Prostate gland (tissue), 2 donors: ENCODE measurements around the gene HDAC2. TPM values are rescaled to one million over a fixed set of nuclear protein-coding genes. Genes with fewer than 3 reads are reported as not detected.

Experiments used
- DNase-seq: peaks from one replicate; pipeline ENCODE4 v3.0.0-alpha.2; 2019; ENCODE audit warnings: low spot score
- H3K27ac ChIP-seq, 2 donors: fragments of 200-600 bp; sonication (generic); 2 replicates each; pipeline ENCODE4 v1.5.1; 2017 to 2019
- H3K27me3 ChIP-seq: fragments of 200-600 bp; sonication (generic); replicated peaks from 2 replicates; pipeline ENCODE4 v1.5.1; 2019; ENCODE audit not compliant: insufficient read depth
- H3K36me3 ChIP-seq, 2 donors: fragments of 200-600 bp; sonication (generic); 1 replicate in 1 of 2; 2 replicates in 1 of 2; pipeline versions ENCODE4 v1.5.1 to v1.8.1; 2017 to 2019
- H3K4me1 ChIP-seq: fragments of 200-600 bp; sonication (generic); replicated peaks from 2 replicates; pipeline ENCODE4 v1.5.1; 2019
- H3K4me3 ChIP-seq, 2 donors: fragments of 200-600 bp; sonication (generic); 2 replicates each; pipeline ENCODE4 v1.5.1; 2017 to 2019
- H3K9me3 ChIP-seq: fragments of 200-600 bp; sonication (generic); 2 replicates; pipeline ENCODE4 v1.5.1; 2017
- CTCF ChIP-seq, 4 experiments: fragments of 200-600 bp in 2 of 4; fragments of 450-650 bp in 2 of 4; sonication (generic) in 2 of 4; IDR thresholded peaks; 1 replicate in 3 of 4; 2 replicates in 1 of 4; pipeline ENCODE4 v1.5.1; 2016 to 2019; ENCODE audit warnings: antibody characterized with exemption in 4 of 4, mild to moderate bottlenecking in 2 of 4, moderate library complexity in 2 of 4
- POLR2A ChIP-seq: fragments of 450-650 bp; IDR thresholded peaks from one replicate; pipeline ENCODE4 v1.6.1; 2016; ENCODE audit warnings: antibody characterized with exemption, mild to moderate bottlenecking
- POLR2AphosphoS5 ChIP-seq: sonication (generic); formaldehyde crosslinking; IDR thresholded peaks from one replicate; pipeline ENCODE4 v1.6.1; 2017; ENCODE audit warnings: antibody characterized with exemption
- WGBS: methylation state at CpG from one replicate; pipeline ENCODE4 v1.1.5; 2018; 5-methylcytosine and 5-hydroxymethylcytosine counted together
- intact Hi-C: fragments of 100-400 bp; cut with DNase I; formaldehyde crosslinking; loops from one replicate; pipeline ENCODE4 v1.14.2; 2022
- total RNA-seq, 2 donors: library from RNA; depleted of rRNA; stranded (reverse); fragments of >200 nt; gene quantifications; one replicate each; pipeline ENCODE4 v1.1.0, GENCODE V29; 2016

HDAC2 gene
- total RNA-seq, 2 donors from 2014 or later = 39.6 to 86.0 TPM

GRCh38 chr6:113999284-113999683 lies 28.3 kb upstream of the HDAC2 start:
- no peaks in the 10 kb centered on the region for H3K36me3 ChIP-seq
- 90% methylated on average over 2 of the region's 2 CpGs for WGBS
- H3K4me3 ChIP-seq = no peak overlapping the region
- H3K4me1 ChIP-seq = peaks cover 2% of the 10 kb centered on the region
- TF ChIP-seq CTCF (IDR thresholded peaks at IDR 0.05) = no peak
- TF ChIP-seq POLR2AphosphoS5 = no peak
- no peak for TF ChIP-seq POLR2A
- DNase-seq = no peak
- H3K27me3 ChIP-seq = no peaks in the 10 kb centered on the region
- intact Hi-C loops = no loop called here
- H3K27ac ChIP-seq = no peak overlapping the region
- H3K9me3 ChIP-seq = no peaks in the 10 kb centered on the region

- H3K36me3 ChIP-seq = no peaks in the 10 kb centered on the region
These were observed 27.9 kb upstream of the HDAC2 start for GRCh38 chr6:113998811-113999210.

GRCh38 chr6:113997116-113997515 lies 26.2 kb upstream of the HDAC2 start:
- intact Hi-C loops = no loop called here
- Histone ChIP-seq H3K27me3 (no peaks in the 10 kb centered on the region), H3K27ac (no peak overlapping the region), H3K9me3 (no peaks in the 10 kb centered on the region), H3K4me1 (peaks cover 2% of the 10 kb centered on the region), H3K4me3 (no peak overlapping the region), H3K36me3 (no peaks in the 10 kb centered on the region)
- WGBS = 78% methylated on average over 3 of the region's 3 CpGs
- no peak for DNase-seq
- TF ChIP-seq CTCF (IDR thresholded peaks at IDR 0.05) = no peak
- TF ChIP-seq POLR2A = no peak
- no peak for TF ChIP-seq POLR2AphosphoS5

More at GRCh38 chr6:113998811-113999210, 27.9 kb upstream of the HDAC2 start:
- Histone ChIP-seq H3K9me3 (no peaks in the 10 kb centered on the region), H3K27ac (no peak overlapping the region), H3K4me1 (peaks cover 2% of the 10 kb centered on the region), H3K27me3 (no peaks in the 10 kb centered on the region), H3K4me3 (no peak overlapping the region)
- DNase-seq = no peak
- no peak for TF ChIP-seq CTCF (IDR thresholded peaks at IDR 0.05)
- no peak for TF ChIP-seq POLR2A
- TF ChIP-seq POLR2AphosphoS5 = no peak
- intact Hi-C loops = no loop called here

- no peak for DNase-seq
- H3K27ac ChIP-seq = no peak overlapping the region
- no peak for TF ChIP-seq POLR2A
- no peak for TF ChIP-seq CTCF (IDR thresholded peaks at IDR 0.05)
- no peak for TF ChIP-seq POLR2AphosphoS5
- no peaks in the 10 kb centered on the region for H3K27me3 ChIP-seq
- intact Hi-C loops = no loop called here
- H3K4me1 ChIP-seq = peaks cover 2% of the 10 kb centered on the region
- no peak overlapping the region for H3K4me3 ChIP-seq
- H3K9me3 ChIP-seq = no peaks in the 10 kb centered on the region
- 7% methylated on average over 4 of the region's 4 CpGs for WGBS
- no peaks in the 10 kb centered on the region for H3K36me3 ChIP-seq
These were observed 24.7 kb upstream of the HDAC2 start for GRCh38 chr6:113995634-113996033.

- Histone ChIP-seq H3K27me3 (no peaks in the 10 kb centered on the region), H3K9me3 (no peaks in the 10 kb centered on the region), H3K4me3 (no peak overlapping the region), H3K4me1 (peaks cover 2% of the 10 kb centered on the region), H3K36me3 (no peaks in the 10 kb centered on the region), H3K27ac (no peak overlapping the region)
- TF ChIP-seq POLR2AphosphoS5 = peak; percentile 58
- TF ChIP-seq CTCF (IDR thresholded peaks at IDR 0.05) = peak in 3 of 4 experiments; percentile 61 to 71 (median 63)
- peak; percentile 12 for TF ChIP-seq POLR2A
- DNase-seq = peak; percentile 68
- intact Hi-C loops = no loop called here
These were observed 24.0 kb upstream of the HDAC2 start for GRCh38 chr6:113994934-113995342.
